RWPE2 (cell line): ENCODE measurements around the gene POT1.

Experiments
- ATAC-seq: fragments of 200-7000 bp; cut with Tn5 transposase; 3 replicates; pipeline ENCODE4 v1.9.1; 2021; ENCODE audit warnings: low read depth
- DNase-seq: peaks from one replicate; pipeline ENCODE4 v3.0.0-alpha.2; 2020; ENCODE audit warnings: low spot score
- H3K27ac ChIP-seq: fragments of 450-650 bp; 2 replicates; pipeline ENCODE4 v1.5.1; 2017; ENCODE audit warnings: mild to moderate bottlenecking; ENCODE audit not compliant: poor library complexity, severe bottlenecking
- H3K27me3 ChIP-seq: fragments of 250-450 bp; sonication (Bioruptor Pico); 2 replicates; pipeline ENCODE4 v1.5.1; 2021; ENCODE audit warnings: mild to moderate bottlenecking, moderate library complexity; ENCODE audit not compliant: insufficient read depth, poor library complexity, severe bottlenecking
- H3K36me3 ChIP-seq: fragments of 250-450 bp; sonication (Bioruptor Pico); 2 replicates; pipeline ENCODE4 v1.5.1; 2020; ENCODE audit warnings: low read depth, mild to moderate bottlenecking, moderate library complexity
- H3K4me1 ChIP-seq: fragments of 250-450 bp; sonication (Bioruptor Pico); 2 replicates; pipeline ENCODE4 v1.5.1; 2021; ENCODE audit warnings: mild to moderate bottlenecking, moderate library complexity; ENCODE audit not compliant: insufficient read depth, poor library complexity, severe bottlenecking
- H3K4me3 ChIP-seq: fragments of 250-450 bp; sonication (Bioruptor Pico); 2 replicates; pipeline ENCODE4 v1.5.1; 2021; ENCODE audit warnings: mild to moderate bottlenecking, moderate library complexity; ENCODE audit not compliant: severe bottlenecking
- H3K9me3 ChIP-seq: fragments of 250-450 bp; sonication (Bioruptor Pico); 2 replicates; pipeline ENCODE4 v1.5.1; 2021; ENCODE audit warnings: mild to moderate bottlenecking, moderate library complexity; ENCODE audit not compliant: severe bottlenecking
- CTCF ChIP-seq: fragments of 450-650 bp; IDR thresholded peaks from one replicate; pipeline ENCODE4 v1.5.1; 2017; ENCODE audit warnings: mild to moderate bottlenecking, moderate library complexity; ENCODE audit not compliant: poor library complexity, severe bottlenecking

The POT1 gene

GRCh38 chr7:124924906-124925305 is 4.7 kb downstream of the POT1 start:
- ATAC-seq (no peak), DNase-seq (no peak)
- H3K9me3 ChIP-seq = no peaks in the 10 kb centered on the region
- no peaks in the 10 kb centered on the region for H3K27me3 ChIP-seq
- no peak for TF ChIP-seq CTCF
- peaks cover 20% of the 10 kb centered on the region for H3K36me3 ChIP-seq
- no peak overlapping the region for H3K27ac ChIP-seq
- no peak overlapping the region for H3K4me3 ChIP-seq
- H3K4me1 ChIP-seq = peaks cover 22% of the 10 kb centered on the region

GRCh38 chr7:124922200-124922599 is 7.4 kb downstream of the POT1 start:
- no peak for DNase-seq
- no peak overlapping the region for H3K27ac ChIP-seq
- peaks cover 6% of the 10 kb centered on the region for H3K36me3 ChIP-seq
- no peak overlapping the region for H3K4me3 ChIP-seq
- H3K4me1 ChIP-seq = peaks cover 12% of the 10 kb centered on the region
- TF ChIP-seq CTCF = no peak
- H3K27me3 ChIP-seq = no peaks in the 10 kb centered on the region
- H3K9me3 ChIP-seq = no peaks in the 10 kb centered on the region
- ATAC-seq = no peak

GRCh38 chr7:124919841-124920240 is 9.8 kb downstream of the POT1 start:
- Histone ChIP-seq H3K36me3 (peaks cover 13% of the 10 kb centered on the region), H3K4me3 (no peak overlapping the region), H3K4me1 (peaks cover 12% of the 10 kb centered on the region), H3K27me3 (no peaks in the 10 kb centered on the region), H3K9me3 (no peaks in the 10 kb centered on the region), H3K27ac (no peak overlapping the region)
- DNase-seq = no peak
- no peak for TF ChIP-seq CTCF
- ATAC-seq = no peak

- H3K4me1 ChIP-seq = peaks cover 12% of the 10 kb centered on the region
- no peaks in the 10 kb centered on the region for H3K9me3 ChIP-seq
- H3K4me3 ChIP-seq = no peak overlapping the region
- TF ChIP-seq CTCF = no peak
- no peaks in the 10 kb centered on the region for H3K27me3 ChIP-seq
- no peak overlapping the region for H3K27ac ChIP-seq
- DNase-seq (no peak), ATAC-seq (no peak)
- peaks cover 17% of the 10 kb centered on the region for H3K36me3 ChIP-seq
Observed at GRCh38 chr7:124918662-124919061, 11.0 kb downstream of the POT1 start.

GRCh38 chr7:124915242-124915641 is 14.4 kb downstream of the POT1 start:
- Histone ChIP-seq H3K4me1 (no peaks in the 10 kb centered on the region), H3K4me3 (no peak overlapping the region), H3K36me3 (peaks cover 24% of the 10 kb centered on the region), H3K9me3 (no peaks in the 10 kb centered on the region), H3K27ac (no peak overlapping the region), H3K27me3 (no peaks in the 10 kb centered on the region)
- no peak for ATAC-seq
- TF ChIP-seq CTCF = no peak
- no peak for DNase-seq
